A549 (cell line): Measurements from ENCODE around the gene CHN1. TPM values are rescaled to one million over a fixed set of nuclear protein-coding genes. Genes with fewer than 3 reads are reported as not detected.

Experiments
- ATAC-seq, 2 experiments: fragments of 200-7000 bp in 1 of 2; fragments of >200 bp in 1 of 2; cut with Nextera tagmentation in 1 of 2; cut with Tn5 transposase in 1 of 2; 3 replicates each; pipeline versions ENCODE4 v1.8.0 to v1.9.1; 2018 to 2020; ENCODE audit warnings: mild to moderate bottlenecking in 1 of 2, moderate library complexity in 1 of 2
- CTCF ChIA-PET: fragments of 300-600 bp; sonication (Branson Sonifier 250); formaldehyde crosslinking; extraction: SDS; loops from one replicate; lab custom pipeline; 2021; ENCODE audit warnings: antibody characterized with exemption, inconsistent platforms; lab: Yijun Ruan, JAX
- POLR2A ChIA-PET: fragments of 350-600 bp; formaldehyde crosslinking; extraction: SDS; loops from one replicate; lab custom pipeline; 2021; ENCODE audit warnings: antibody characterized with exemption, inconsistent platforms; lab: Yijun Ruan, JAX
- DNase-seq, 2 experiments: peaks; one replicate each; pipeline versions ENCODE4 v3.0.0 to v3.0.0-alpha.2; 2011 to 2016; ENCODE audit warnings: low read depth in 1 of 2, low spot score in 1 of 2
- FAIRE-seq: peaks from 2 replicates; lab custom pipeline; 2011; peaks lifted over from hg19 to GRCh38; lab: Jason Lieb, UNC
- H3K27ac ChIP-seq, 2 experiments: fragments of >200 bp; sonication (Bioruptor Twin); formaldehyde crosslinking; 3 replicates each; pipeline ENCODE4 v1.5.1; 2016 to 2017
- H3K4me1 ChIP-seq: fragments of >200 bp; sonication (Bioruptor Twin); formaldehyde crosslinking; 3 replicates; pipeline ENCODE4 v1.6.1; 2016
- H3K4me2 ChIP-seq: fragments of >200 bp; sonication (Bioruptor Twin); formaldehyde crosslinking; 3 replicates; pipeline ENCODE4 v1.6.1; 2016
- H3K4me3 ChIP-seq: fragments of >200 bp; sonication (Bioruptor Twin); formaldehyde crosslinking; 3 replicates; pipeline ENCODE4 v1.5.1; 2016
- H3K9me3 ChIP-seq: fragments of >200 bp; sonication (Bioruptor Twin); formaldehyde crosslinking; 3 replicates; pipeline ENCODE4 v1.6.1; 2016
- CBX2 ChIP-seq: fragments of 200-600 bp; sonication (generic); IDR thresholded peaks from 2 replicates; pipeline ENCODE4 v1.6.1; 2016; ENCODE audit warnings: low read depth, mild to moderate bottlenecking, borderline replicate concordance
- CHD4 ChIP-seq: fragments of 200-600 bp; sonication (generic); IDR thresholded peaks from 2 replicates; pipeline ENCODE4 v1.6.1; 2016; ENCODE audit warnings: antibody characterized with exemption, mild to moderate bottlenecking, borderline replicate concordance
- EHF ChIP-seq: fragments of 250-450 bp; sonication (Bioruptor Pico); IDR thresholded peaks from 2 replicates; pipeline ENCODE4 v1.5.0; 2020; ENCODE audit warnings: mild to moderate bottlenecking
- EHMT2 ChIP-seq: fragments of 200-600 bp; sonication (generic); IDR thresholded peaks from 2 replicates; pipeline ENCODE4 v1.6.1; 2016; ENCODE audit warnings: antibody characterized with exemption, low read depth, mild to moderate bottlenecking, moderate library complexity
- ESRRA ChIP-seq: fragments of 150-350 bp; IDR thresholded peaks from 2 replicates; pipeline ENCODE4 v1.6.1; 2014; ENCODE audit warnings: mild to moderate bottlenecking, low read length, borderline replicate concordance
- FOXS1 ChIP-seq: fragments of 250-450 bp; sonication (Bioruptor Pico); IDR thresholded peaks from 2 replicates; pipeline ENCODE4 v1.5.0; 2020; ENCODE audit warnings: mild to moderate bottlenecking, moderate library complexity
- HEYL ChIP-seq: fragments of 250-450 bp; sonication (Bioruptor Pico); IDR thresholded peaks from 2 replicates; pipeline ENCODE4 v1.8.0; 2021; ENCODE audit warnings: mild to moderate bottlenecking, moderate library complexity
- HOXA7 ChIP-seq: fragments of 250-450 bp; sonication (Bioruptor Pico); IDR thresholded peaks from 2 replicates; pipeline ENCODE4 v1.5.0; 2020; ENCODE audit warnings: mild to moderate bottlenecking, moderate library complexity
- HOXB13 ChIP-seq: fragments of 250-450 bp; sonication (Bioruptor Pico); IDR thresholded peaks from 2 replicates; pipeline ENCODE4 v1.5.0; 2020; ENCODE audit warnings: low read depth, mild to moderate bottlenecking, moderate library complexity
- HOXB5 ChIP-seq: fragments of 250-450 bp; sonication (Bioruptor Pico); IDR thresholded peaks from 2 replicates; pipeline ENCODE4 v1.5.0; 2020; ENCODE audit warnings: mild to moderate bottlenecking, moderate library complexity
- JUN ChIP-seq, 2 experiments: fragments of >200 bp; sonication (Bioruptor Twin); formaldehyde crosslinking; IDR thresholded peaks; 2 replicates in 1 of 2; 3 replicates in 1 of 2; pipeline ENCODE4 v1.6.1; 2016 to 2017
- KDM1A ChIP-seq: fragments of 200-600 bp; sonication (generic); IDR thresholded peaks from 2 replicates; pipeline ENCODE4 v1.6.1; 2016; ENCODE audit warnings: low read depth, mild to moderate bottlenecking
- MAZ ChIP-seq: fragments of 150-350 bp; IDR thresholded peaks from 2 replicates; pipeline ENCODE4 v1.6.1; 2014; ENCODE audit warnings: antibody characterized with exemption, low read depth, low read length, borderline replicate concordance
- NFE2L2 ChIP-seq: fragments of 150-350 bp; conservative IDR thresholded peaks from 2 replicates; pipeline ENCODE4 v1.6.1; 2014; ENCODE audit warnings: low read length
- NR3C1 ChIP-seq: fragments of >200 bp; sonication (Bioruptor Twin); formaldehyde crosslinking; IDR thresholded peaks from 3 replicates; pipeline ENCODE4 v1.6.1; 2017
- SMC3 ChIP-seq: fragments of >200 bp; sonication (Bioruptor Twin); formaldehyde crosslinking; IDR thresholded peaks from 3 replicates; pipeline ENCODE4 v1.6.1; 2018; ENCODE audit warnings: inconsistent platforms
- TFCP2L1 ChIP-seq: fragments of 250-450 bp; sonication (Bioruptor Pico); IDR thresholded peaks from 2 replicates; pipeline ENCODE4 v1.5.0; 2021; ENCODE audit warnings: mild to moderate bottlenecking
- ZC3H11A ChIP-seq: fragments of 450-650 bp; IDR thresholded peaks from 2 replicates; pipeline ENCODE4 v1.6.1; 2014; ENCODE audit warnings: antibody characterized with exemption, mild to moderate bottlenecking
- ZSCAN20 ChIP-seq: fragments of 250-450 bp; sonication (Bioruptor Pico); IDR thresholded peaks from 2 replicates; pipeline ENCODE4 v1.8.0; 2022; ENCODE audit warnings: mild to moderate bottlenecking, moderate library complexity
- WGBS: methylation state at CpG from one replicate; pipeline ENCODE4 v1.1.6; 2017; ENCODE audit errors: missing lambda C conversion rate; 5-methylcytosine and 5-hydroxymethylcytosine counted together
- polyA plus RNA-seq, 4 experiments: library from polyadenylated mRNA; depleted of rRNA in 3 of 4; stranded (reverse); fragments of >200 nt; fragmentation: RNase III in 1 of 4; extraction: RNeasy Plus Mini Kit Qiagen cat#74134 plus additional on column Dnase treatment in 1 of 4; gene quantifications; 2 replicates in 3 of 4; 3 replicates in 1 of 4; pipeline ENCODE4 v1.2.3, GENCODE V29; 2011 to 2017
- TF ChIP-seq, protein P1 (sequence below): fragments of >200 bp; sonication (Bioruptor Twin); formaldehyde crosslinking; IDR thresholded peaks from 3 replicates; pipeline ENCODE4 v1.5.1; 2016
- TF ChIP-seq, protein P2 (sequence below): fragments of 450-650 bp; IDR thresholded peaks from 2 replicates; pipeline ENCODE4 v1.6.1; 2014; ENCODE audit warnings: antibody characterized with exemption
- TF ChIP-seq, protein P3 (sequence below): fragments of 200-600 bp; sonication (generic); IDR thresholded peaks from 2 replicates; pipeline ENCODE4 v1.6.1; 2016; ENCODE audit warnings: antibody characterized with exemption, mild to moderate bottlenecking, moderate library complexity
- TF ChIP-seq, protein P4 (sequence below): fragments of >200 bp; sonication (Bioruptor Twin); formaldehyde crosslinking; IDR thresholded peaks from 2 replicates; pipeline ENCODE4 v1.6.1; 2016

CHN1 gene
- polyA plus RNA-seq, 2 of the 4 experiments (the other 2 are of a cell fraction): 20.9 to 46.6 TPM

DNA sequence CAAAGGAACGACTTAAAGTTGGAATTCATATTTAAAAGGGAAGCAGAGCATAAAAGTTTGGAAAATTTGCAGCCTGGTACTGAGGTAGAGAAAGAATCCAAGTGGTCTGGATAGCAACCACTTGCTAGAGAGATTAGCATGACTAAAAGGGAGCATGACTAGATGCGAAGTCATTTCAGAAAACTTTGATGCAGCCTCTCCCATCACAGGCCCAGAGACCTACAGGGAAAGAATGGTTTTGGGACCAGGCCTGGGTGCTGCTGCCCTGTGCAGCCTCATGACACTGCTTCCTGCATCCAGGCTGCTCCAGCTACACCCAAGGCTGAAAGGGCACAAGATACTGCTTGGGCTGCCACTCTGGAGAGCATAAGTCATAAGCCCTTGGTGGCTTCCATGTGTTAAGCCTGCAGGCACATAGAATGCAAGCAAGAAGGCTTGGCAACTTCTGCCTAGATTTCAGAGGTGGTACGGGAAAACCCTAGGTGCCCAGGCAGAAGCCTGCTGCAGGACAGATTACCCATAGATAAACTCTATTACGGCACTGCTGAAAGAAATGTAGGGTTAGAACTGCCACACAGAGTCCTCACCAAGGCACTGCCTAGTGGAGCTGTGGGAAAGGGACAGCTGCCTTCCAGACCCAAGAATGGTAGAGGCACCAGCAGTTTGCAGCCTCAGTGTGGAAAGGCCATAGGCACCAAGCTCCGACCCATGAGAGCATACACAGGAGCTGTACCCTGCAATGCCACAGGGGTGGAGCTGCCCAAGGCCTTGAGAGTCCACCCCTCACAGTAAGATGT lies 12.6 kb upstream of the CHN1 start:
- H3K4me3 ChIP-seq: no peak overlapping the region
- no peaks in the 10 kb centered on the region for H3K4me1 ChIP-seq
- no peaks in the 10 kb centered on the region for H3K9me3 ChIP-seq
- ATAC-seq: no peak
- H3K27ac ChIP-seq: no peak overlapping the region
- CTCF ChIA-PET: interaction anchor here (0.9 to 1.3 kb wide), 2 partner anchors 12 to 320 kb away, joined by 3 read pairs; no protein-coding TSS in a partner anchor
- DNase-seq: no peak
- TF ChIP-seq, protein P1, sequence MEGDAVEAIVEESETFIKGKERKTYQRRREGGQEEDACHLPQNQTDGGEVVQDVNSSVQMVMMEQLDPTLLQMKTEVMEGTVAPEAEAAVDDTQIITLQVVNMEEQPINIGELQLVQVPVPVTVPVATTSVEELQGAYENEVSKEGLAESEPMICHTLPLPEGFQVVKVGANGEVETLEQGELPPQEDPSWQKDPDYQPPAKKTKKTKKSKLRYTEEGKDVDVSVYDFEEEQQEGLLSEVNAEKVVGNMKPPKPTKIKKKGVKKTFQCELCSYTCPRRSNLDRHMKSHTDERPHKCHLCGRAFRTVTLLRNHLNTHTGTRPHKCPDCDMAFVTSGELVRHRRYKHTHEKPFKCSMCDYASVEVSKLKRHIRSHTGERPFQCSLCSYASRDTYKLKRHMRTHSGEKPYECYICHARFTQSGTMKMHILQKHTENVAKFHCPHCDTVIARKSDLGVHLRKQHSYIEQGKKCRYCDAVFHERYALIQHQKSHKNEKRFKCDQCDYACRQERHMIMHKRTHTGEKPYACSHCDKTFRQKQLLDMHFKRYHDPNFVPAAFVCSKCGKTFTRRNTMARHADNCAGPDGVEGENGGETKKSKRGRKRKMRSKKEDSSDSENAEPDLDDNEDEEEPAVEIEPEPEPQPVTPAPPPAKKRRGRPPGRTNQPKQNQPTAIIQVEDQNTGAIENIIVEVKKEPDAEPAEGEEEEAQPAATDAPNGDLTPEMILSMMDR: no peak
- TF ChIP-seq, protein P2, sequence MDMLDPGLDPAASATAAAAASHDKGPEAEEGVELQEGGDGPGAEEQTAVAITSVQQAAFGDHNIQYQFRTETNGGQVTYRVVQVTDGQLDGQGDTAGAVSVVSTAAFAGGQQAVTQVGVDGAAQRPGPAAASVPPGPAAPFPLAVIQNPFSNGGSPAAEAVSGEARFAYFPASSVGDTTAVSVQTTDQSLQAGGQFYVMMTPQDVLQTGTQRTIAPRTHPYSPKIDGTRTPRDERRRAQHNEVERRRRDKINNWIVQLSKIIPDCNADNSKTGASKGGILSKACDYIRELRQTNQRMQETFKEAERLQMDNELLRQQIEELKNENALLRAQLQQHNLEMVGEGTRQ: no peak
- POLR2A ChIA-PET: no interaction called here
- WGBS: 73% methylated on average over 5 of the region's 5 CpGs
- H3K4me2 ChIP-seq: no peak overlapping the region
- FAIRE-seq: no peak

DNA sequence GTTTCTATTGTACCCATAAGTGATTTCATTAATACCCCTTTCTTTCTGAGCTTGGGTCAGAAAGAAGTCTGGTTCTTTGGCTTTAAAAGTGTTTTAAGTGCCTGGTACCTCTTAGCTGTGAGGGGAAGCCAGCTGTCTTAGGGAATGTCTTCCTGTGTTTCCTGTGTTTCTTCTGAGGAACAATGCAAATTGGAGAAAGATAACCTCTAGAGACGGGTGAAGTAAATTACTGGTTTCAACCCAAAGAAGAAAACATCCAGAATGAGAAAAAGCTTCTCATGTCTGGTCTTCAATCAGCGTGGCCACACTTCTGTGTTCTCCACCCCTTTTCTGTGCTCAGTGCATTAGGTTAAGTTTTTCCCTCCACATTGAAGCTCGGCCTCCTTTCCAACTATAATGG lies 10.2 kb upstream of the CHN1 start:
- DNase-seq: no peak
- POLR2A ChIA-PET: no interaction called here
- no peak overlapping the region for H3K4me3 ChIP-seq
- H3K4me2 ChIP-seq: no peak overlapping the region
- H3K27ac ChIP-seq: no peak overlapping the region
- TF ChIP-seq HOXA7 (CRISPR knock-in tag): no peak
- TF ChIP-seq HOXB5 (CRISPR knock-in tag): no peak
- TF ChIP-seq SMC3: no peak
- TF ChIP-seq, protein P1: no peak
- TF ChIP-seq, all 56 proteins: peak for 0
- 62% methylated on average over 3 of the region's 3 CpGs for WGBS
- ATAC-seq (no peak), FAIRE-seq (no peak)
- CTCF ChIA-PET: interaction anchor here (0.8 to 2.0 kb wide), 4 partner anchors 10 to 244 kb away, joined by 3 to 6 read pairs (median 4); partner anchors contain the start of gene CHN1
- Histone ChIP-seq H3K4me1 (no peaks in the 10 kb centered on the region), H3K9me3 (no peaks in the 10 kb centered on the region)

DNA sequence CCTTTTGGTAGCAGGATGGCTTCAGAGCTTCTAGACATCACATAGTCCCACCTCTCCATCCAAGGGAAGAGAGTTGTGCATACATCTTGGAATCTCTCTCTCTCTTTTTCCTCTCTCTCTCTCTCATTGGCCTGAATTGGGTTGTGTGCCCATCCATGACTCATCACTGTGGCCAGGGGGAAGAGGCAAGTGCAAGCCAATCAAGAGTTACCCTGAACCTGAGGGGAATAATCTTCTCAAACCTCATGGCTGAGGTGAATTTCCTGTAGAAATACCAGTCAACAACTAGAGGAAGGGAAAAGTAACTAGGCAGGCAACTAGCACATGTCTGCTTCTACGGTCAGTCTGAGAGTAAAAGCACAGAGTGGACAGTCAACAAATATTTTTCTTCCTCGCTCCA lies 7.3 kb upstream of the CHN1 start:
- CTCF ChIA-PET: interaction anchor here (1.0 kb wide), 1 partner anchor 29 kb away, joined by 5 read pairs; no protein-coding TSS in a partner anchor
- Histone ChIP-seq H3K4me1 (no peaks in the 10 kb centered on the region), H3K4me3 (no peak overlapping the region), H3K27ac (no peak overlapping the region), H3K4me2 (no peak overlapping the region)
- DNase-seq: no peak
- 92% methylated on average over 2 of the region's 2 CpGs for WGBS
- ATAC-seq: no peak
- FAIRE-seq: no peak
- TF ChIP-seq SMC3 (no peak), EHMT2 (no peak), TFCP2L1 (CRISPR knock-in tag) (no peak), HOXB13 (no peak), EHF (CRISPR knock-in tag) (no peak), ZSCAN20 (no peak), NFE2L2 (no peak), JUN (IDR thresholded peaks at IDR 0.05) (no peak), NR3C1 (no peak), HEYL (CRISPR knock-in tag) (no peak), ZC3H11A (no peak), FOXS1 (CRISPR knock-in tag) (no peak), ESRRA (no peak), KDM1A (no peak), CHD4 (no peak), CBX2 (no peak), MAZ (no peak)
- TF ChIP-seq, protein P3, sequence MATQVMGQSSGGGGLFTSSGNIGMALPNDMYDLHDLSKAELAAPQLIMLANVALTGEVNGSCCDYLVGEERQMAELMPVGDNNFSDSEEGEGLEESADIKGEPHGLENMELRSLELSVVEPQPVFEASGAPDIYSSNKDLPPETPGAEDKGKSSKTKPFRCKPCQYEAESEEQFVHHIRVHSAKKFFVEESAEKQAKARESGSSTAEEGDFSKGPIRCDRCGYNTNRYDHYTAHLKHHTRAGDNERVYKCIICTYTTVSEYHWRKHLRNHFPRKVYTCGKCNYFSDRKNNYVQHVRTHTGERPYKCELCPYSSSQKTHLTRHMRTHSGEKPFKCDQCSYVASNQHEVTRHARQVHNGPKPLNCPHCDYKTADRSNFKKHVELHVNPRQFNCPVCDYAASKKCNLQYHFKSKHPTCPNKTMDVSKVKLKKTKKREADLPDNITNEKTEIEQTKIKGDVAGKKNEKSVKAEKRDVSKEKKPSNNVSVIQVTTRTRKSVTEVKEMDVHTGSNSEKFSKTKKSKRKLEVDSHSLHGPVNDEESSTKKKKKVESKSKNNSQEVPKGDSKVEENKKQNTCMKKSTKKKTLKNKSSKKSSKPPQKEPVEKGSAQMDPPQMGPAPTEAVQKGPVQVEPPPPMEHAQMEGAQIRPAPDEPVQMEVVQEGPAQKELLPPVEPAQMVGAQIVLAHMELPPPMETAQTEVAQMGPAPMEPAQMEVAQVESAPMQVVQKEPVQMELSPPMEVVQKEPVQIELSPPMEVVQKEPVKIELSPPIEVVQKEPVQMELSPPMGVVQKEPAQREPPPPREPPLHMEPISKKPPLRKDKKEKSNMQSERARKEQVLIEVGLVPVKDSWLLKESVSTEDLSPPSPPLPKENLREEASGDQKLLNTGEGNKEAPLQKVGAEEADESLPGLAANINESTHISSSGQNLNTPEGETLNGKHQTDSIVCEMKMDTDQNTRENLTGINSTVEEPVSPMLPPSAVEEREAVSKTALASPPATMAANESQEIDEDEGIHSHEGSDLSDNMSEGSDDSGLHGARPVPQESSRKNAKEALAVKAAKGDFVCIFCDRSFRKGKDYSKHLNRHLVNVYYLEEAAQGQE: no peak
- TF ChIP-seq, protein P4, sequence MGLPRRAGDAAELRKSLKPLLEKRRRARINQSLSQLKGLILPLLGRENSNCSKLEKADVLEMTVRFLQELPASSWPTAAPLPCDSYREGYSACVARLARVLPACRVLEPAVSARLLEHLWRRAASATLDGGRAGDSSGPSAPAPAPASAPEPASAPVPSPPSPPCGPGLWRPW: no peak
- TF ChIP-seq, all 56 proteins: peak for 0
- POLR2A ChIA-PET: no interaction called here
- H3K9me3 ChIP-seq: no peaks in the 10 kb centered on the region
